A549 (cell line): ENCODE data around the gene ACTR3. TPM values are rescaled to one million over a fixed set of nuclear protein-coding genes. Genes with fewer than 3 reads are reported as not detected.
A peak's percentile ranks its signal among the peaks of the same experiment; 100 is the strongest.

ENCODE experiments used
- ATAC-seq, 2 experiments: fragments of 200-7000 bp in 1 of 2; fragments of >200 bp in 1 of 2; cut with Nextera tagmentation in 1 of 2; cut with Tn5 transposase in 1 of 2; 3 replicates each; pipeline versions ENCODE4 v1.8.0 to v1.9.1; 2018 to 2020; ENCODE audit warnings: mild to moderate bottlenecking in 1 of 2, moderate library complexity in 1 of 2
- CTCF ChIA-PET: fragments of 300-600 bp; sonication (Branson Sonifier 250); formaldehyde crosslinking; extraction: SDS; loops from one replicate; lab custom pipeline; 2021; ENCODE audit warnings: antibody characterized with exemption, inconsistent platforms; lab: Yijun Ruan, JAX
- POLR2A ChIA-PET: fragments of 350-600 bp; formaldehyde crosslinking; extraction: SDS; loops from one replicate; lab custom pipeline; 2021; ENCODE audit warnings: antibody characterized with exemption, inconsistent platforms; lab: Yijun Ruan, JAX
- DNase-seq, 2 experiments: peaks; one replicate each; pipeline versions ENCODE4 v3.0.0 to v3.0.0-alpha.2; 2011 to 2016; ENCODE audit warnings: low read depth in 1 of 2, low spot score in 1 of 2
- FAIRE-seq: peaks from 2 replicates; lab custom pipeline; 2011; peaks lifted over from hg19 to GRCh38; lab: Jason Lieb, UNC
- H3K27ac ChIP-seq, 2 experiments: fragments of >200 bp; sonication (Bioruptor Twin); formaldehyde crosslinking; 3 replicates each; pipeline ENCODE4 v1.5.1; 2016 to 2017
- H3K4me1 ChIP-seq: fragments of >200 bp; sonication (Bioruptor Twin); formaldehyde crosslinking; 3 replicates; pipeline ENCODE4 v1.6.1; 2016
- H3K4me2 ChIP-seq: fragments of >200 bp; sonication (Bioruptor Twin); formaldehyde crosslinking; 3 replicates; pipeline ENCODE4 v1.6.1; 2016
- H3K4me3 ChIP-seq: fragments of >200 bp; sonication (Bioruptor Twin); formaldehyde crosslinking; 3 replicates; pipeline ENCODE4 v1.5.1; 2016
- H3K9me3 ChIP-seq: fragments of >200 bp; sonication (Bioruptor Twin); formaldehyde crosslinking; 3 replicates; pipeline ENCODE4 v1.6.1; 2016
- BHLHE40 ChIP-seq: IDR thresholded peaks from 2 replicates; pipeline ENCODE4 v1.6.1; 2012; ENCODE audit warnings: low read depth, low read length, inconsistent platforms
- CBX2 ChIP-seq: fragments of 200-600 bp; sonication (generic); IDR thresholded peaks from 2 replicates; pipeline ENCODE4 v1.6.1; 2016; ENCODE audit warnings: low read depth, mild to moderate bottlenecking, borderline replicate concordance
- CBX8 ChIP-seq: fragments of 200-600 bp; sonication (generic); IDR thresholded peaks from 2 replicates; pipeline ENCODE4 v1.6.1; 2016
- GATA3 ChIP-seq: IDR thresholded peaks from 2 replicates; pipeline ENCODE4 v1.6.1; 2012; ENCODE audit warnings: borderline replicate concordance
- HEYL ChIP-seq: fragments of 250-450 bp; sonication (Bioruptor Pico); IDR thresholded peaks from 2 replicates; pipeline ENCODE4 v1.8.0; 2021; ENCODE audit warnings: mild to moderate bottlenecking, moderate library complexity
- JUNB ChIP-seq: fragments of >200 bp; sonication (Bioruptor Twin); formaldehyde crosslinking; IDR thresholded peaks from 2 replicates; pipeline ENCODE4 v1.6.1; 2016
- KDM1A ChIP-seq: fragments of 200-600 bp; sonication (generic); IDR thresholded peaks from 2 replicates; pipeline ENCODE4 v1.6.1; 2016; ENCODE audit warnings: low read depth, mild to moderate bottlenecking
- PHF8 ChIP-seq: fragments of 200-600 bp; sonication (generic); IDR thresholded peaks from 2 replicates; pipeline ENCODE4 v1.6.1; 2016; ENCODE audit warnings: low read depth, mild to moderate bottlenecking, antibody characterized with exemption, moderate library complexity, borderline replicate concordance
- RAD21 ChIP-seq, 2 experiments: fragments of >200 bp in 1 of 2; sonication (Bioruptor Twin) in 1 of 2; formaldehyde crosslinking in 1 of 2; IDR thresholded peaks in 1 of 2; conservative IDR thresholded peaks in 1 of 2; 2 replicates in 1 of 2; 3 replicates in 1 of 2; pipeline ENCODE4 v1.6.1; 2012 to 2018; ENCODE audit warnings: inconsistent platforms in 1 of 2
- RCOR1 ChIP-seq: fragments of 150-350 bp; IDR thresholded peaks from 2 replicates; pipeline ENCODE4 v1.6.1; 2014; ENCODE audit warnings: antibody characterized with exemption, low read length, low read depth
- RFX5 ChIP-seq: fragments of 450-650 bp; IDR thresholded peaks from 2 replicates; pipeline ENCODE4 v1.7.1; 2014; ENCODE audit warnings: antibody characterized with exemption, mild to moderate bottlenecking, moderate library complexity
- RNF2 ChIP-seq: fragments of 200-600 bp; sonication (generic); IDR thresholded peaks from 2 replicates; pipeline ENCODE4 v1.6.1; 2016; ENCODE audit warnings: low read depth, mild to moderate bottlenecking, antibody characterized with exemption, moderate library complexity, borderline replicate concordance
- WGBS: methylation state at CpG from one replicate; pipeline ENCODE4 v1.1.6; 2017; ENCODE audit errors: missing lambda C conversion rate; 5-methylcytosine and 5-hydroxymethylcytosine counted together
- polyA plus RNA-seq, 4 experiments: library from polyadenylated mRNA; depleted of rRNA in 3 of 4; stranded (reverse); fragments of >200 nt; fragmentation: RNase III in 1 of 4; extraction: RNeasy Plus Mini Kit Qiagen cat#74134 plus additional on column Dnase treatment in 1 of 4; gene quantifications; 2 replicates in 3 of 4; 3 replicates in 1 of 4; pipeline ENCODE4 v1.2.3, GENCODE V29; 2011 to 2017
- TF ChIP-seq, protein P1 (sequence below): fragments of >200 bp; sonication (Bioruptor Twin); formaldehyde crosslinking; IDR thresholded peaks from 3 replicates; pipeline ENCODE4 v1.6.1; 2016
- TF ChIP-seq, protein P2 (sequence below): IDR thresholded peaks from 2 replicates; pipeline ENCODE4 v1.6.1; 2012
- TF ChIP-seq, protein P3 (sequence below): IDR thresholded peaks from 2 replicates; pipeline ENCODE4 v1.6.1; 2012; ENCODE audit warnings: low read depth, borderline replicate concordance

ACTR3 gene
- polyA plus RNA-seq, 2 of the 4 experiments (the other 2 are of a cell fraction) = 359 to 412 TPM

DNA sequence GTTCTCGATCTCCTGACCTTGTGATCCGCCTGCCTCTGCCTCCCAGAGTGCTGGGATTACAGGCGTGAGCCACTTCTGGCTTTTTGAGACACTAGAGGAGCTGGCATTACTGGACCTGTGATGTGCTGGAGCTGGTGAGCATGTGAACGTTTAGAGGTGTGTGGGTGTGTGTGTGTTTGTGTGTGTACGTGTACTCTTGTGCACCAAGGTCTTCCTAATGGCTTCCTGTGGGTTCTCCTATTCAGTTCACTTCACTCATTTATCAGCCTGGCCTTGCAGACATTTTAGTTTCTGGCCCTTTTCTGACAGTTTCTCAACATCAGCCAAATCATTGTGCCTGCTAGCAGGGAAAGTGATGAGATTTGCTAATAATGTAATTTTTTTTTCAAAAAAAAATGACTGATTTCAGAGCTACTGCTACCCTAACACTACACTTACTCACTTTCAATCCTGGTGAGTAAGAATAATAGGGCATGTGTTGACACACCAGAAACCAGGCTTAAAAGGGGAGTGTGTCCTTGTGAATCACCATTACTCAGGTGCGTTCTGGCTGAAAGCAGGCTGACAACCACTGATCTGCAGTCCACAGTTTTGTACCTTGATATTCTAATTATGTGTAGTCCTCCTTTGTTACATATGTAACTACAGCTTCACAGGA is 41.0 kb upstream of the ACTR3 start:
- no peak overlapping the region for H3K4me3 ChIP-seq
- H3K4me2 ChIP-seq = no peak overlapping the region; the same call in 2 of the 3 replicates
- H3K9me3 ChIP-seq = no peaks in the 10 kb centered on the region
- FAIRE-seq = no peak
- peak; percentile 25 to 31 for DNase-seq
- 0 out of 3 replicates have a peak, but pooled peaks cover 6% of the 10 kb centered on the region for H3K4me1 ChIP-seq
- WGBS = 65% methylated on average over 6 of the region's 6 CpGs
- ATAC-seq = peak; percentile 77 to 89
- CTCF ChIA-PET = no interaction called here
- no peak for TF ChIP-seq PHF8
- TF ChIP-seq RFX5 = no peak
- 0 out of 2 replicates have a peak, but pooled peaks have one; percentile 33 for TF ChIP-seq JUNB
- TF ChIP-seq, all 56 proteins: peak for 1
- no peak overlapping the region for H3K27ac ChIP-seq
- POLR2A ChIA-PET = no interaction called here

DNA sequence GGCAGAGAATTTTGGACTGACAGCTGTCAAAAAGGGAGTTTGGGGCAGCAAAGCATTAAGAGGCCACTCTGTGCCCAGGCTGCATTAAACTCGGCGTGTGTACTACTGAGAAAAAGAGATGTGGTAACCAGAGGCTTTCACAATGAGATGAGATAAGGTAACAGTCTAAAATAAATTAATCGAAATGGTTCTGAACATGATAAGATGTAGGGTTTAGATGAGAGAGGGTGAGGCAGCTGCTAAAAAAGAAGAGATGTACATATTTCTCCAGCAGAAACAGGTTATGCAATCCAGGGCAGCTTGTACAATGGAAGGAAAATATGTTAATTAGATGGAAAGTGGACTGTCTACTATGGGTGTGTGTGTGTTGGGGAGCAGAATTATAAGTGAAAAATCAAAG is 39.2 kb upstream of the ACTR3 start:
- FAIRE-seq (no peak), ATAC-seq (no peak), DNase-seq (no peak)
- 94% methylated on average over 3 of the region's 3 CpGs for WGBS
- 0 out of 3 replicates have a peak, but pooled peaks cover 6% of the 10 kb centered on the region for H3K4me1 ChIP-seq
- H3K4me3 ChIP-seq = no peak overlapping the region
- ChIA-PET CTCF (no interaction called here), POLR2A (no interaction called here)
- no peaks in the 10 kb centered on the region for H3K9me3 ChIP-seq
- TF ChIP-seq, protein P1, sequence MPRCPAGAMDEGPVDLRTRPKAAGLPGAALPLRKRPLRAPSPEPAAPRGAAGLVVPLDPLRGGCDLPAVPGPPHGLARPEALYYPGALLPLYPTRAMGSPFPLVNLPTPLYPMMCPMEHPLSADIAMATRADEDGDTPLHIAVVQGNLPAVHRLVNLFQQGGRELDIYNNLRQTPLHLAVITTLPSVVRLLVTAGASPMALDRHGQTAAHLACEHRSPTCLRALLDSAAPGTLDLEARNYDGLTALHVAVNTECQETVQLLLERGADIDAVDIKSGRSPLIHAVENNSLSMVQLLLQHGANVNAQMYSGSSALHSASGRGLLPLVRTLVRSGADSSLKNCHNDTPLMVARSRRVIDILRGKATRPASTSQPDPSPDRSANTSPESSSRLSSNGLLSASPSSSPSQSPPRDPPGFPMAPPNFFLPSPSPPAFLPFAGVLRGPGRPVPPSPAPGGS = no peak
- TF ChIP-seq GATA3 (no peak), RCOR1 (no peak), CBX2 (no peak), JUNB (no peak), CBX8 (no peak), RAD21 (conservative IDR thresholded peaks at IDR 0.05 in 1 of 2, IDR thresholded peaks at IDR 0.05 in 1 of 2) (no peak)
- TF ChIP-seq, protein P2, sequence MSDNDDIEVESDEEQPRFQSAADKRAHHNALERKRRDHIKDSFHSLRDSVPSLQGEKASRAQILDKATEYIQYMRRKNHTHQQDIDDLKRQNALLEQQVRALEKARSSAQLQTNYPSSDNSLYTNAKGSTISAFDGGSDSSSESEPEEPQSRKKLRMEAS = no peak
- no peak overlapping the region for H3K4me2 ChIP-seq
- H3K27ac ChIP-seq = no peak overlapping the region

DNA sequence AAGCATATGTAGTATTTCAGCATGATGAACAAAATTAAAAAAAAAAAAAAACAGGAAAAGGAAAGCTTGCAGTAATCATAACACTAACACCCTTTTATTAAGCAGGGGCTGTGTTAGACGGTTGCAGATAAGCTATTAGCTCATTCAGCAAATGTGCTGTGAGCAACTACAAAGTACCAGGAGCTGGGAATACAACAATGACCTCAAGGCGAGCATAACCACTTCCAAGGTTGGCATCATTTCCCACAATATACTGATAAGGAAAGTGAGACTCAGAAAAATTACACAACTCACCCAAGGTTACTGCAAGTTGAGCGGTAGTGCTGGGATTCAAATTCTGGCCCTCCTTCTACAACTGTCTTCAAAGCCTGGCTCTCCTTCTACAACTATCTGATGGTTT is 38.2 kb upstream of the ACTR3 start:
- DNase-seq (no peak), FAIRE-seq (no peak), ATAC-seq (no peak)
- no peaks in the 10 kb centered on the region for H3K9me3 ChIP-seq
- WGBS = 50% methylated on average over 3 of the region's 3 CpGs
- H3K4me3 ChIP-seq = no peak overlapping the region
- CTCF ChIA-PET = no interaction called here
- no peak overlapping the region for H3K4me2 ChIP-seq
- POLR2A ChIA-PET = no interaction called here
- no peak for TF ChIP-seq JUNB
- TF ChIP-seq, all 56 proteins: peak for 0
- Histone ChIP-seq H3K4me1 (0 out of 3 replicates have a peak, but pooled peaks cover 6% of the 10 kb centered on the region), H3K27ac (no peak overlapping the region)

DNA sequence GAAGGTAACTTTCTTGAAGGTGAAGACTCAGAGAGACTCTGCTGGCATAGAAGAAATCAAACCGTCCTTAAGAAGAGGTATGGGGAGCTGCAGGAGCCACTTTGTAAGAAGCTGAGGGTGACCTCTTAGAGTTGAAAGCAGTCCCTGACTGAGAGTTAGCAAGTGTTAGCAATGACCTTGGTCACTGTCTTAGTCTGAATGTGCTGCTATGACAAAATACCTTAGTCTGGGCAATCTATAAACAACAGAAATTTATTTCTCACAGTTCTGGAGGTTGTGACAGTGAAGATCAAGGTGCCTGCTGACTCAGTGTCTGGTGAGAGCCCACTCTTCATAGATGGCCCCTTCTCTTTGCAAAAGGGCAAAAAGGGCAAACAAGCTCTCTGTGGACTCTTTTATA is 35.7 kb upstream of the ACTR3 start:
- H3K4me3 ChIP-seq = no peak overlapping the region
- peaks cover 12% of the 10 kb centered on the region for H3K4me1 ChIP-seq
- ChIA-PET CTCF (interaction anchor here (1.3 kb wide), 1 partner anchor 36 kb away, joined by 3 read pairs; no protein-coding TSS in a partner anchor), POLR2A (no interaction called here)
- H3K27ac ChIP-seq = no peak overlapping the region
- DNase-seq = no peak
- no peak for TF ChIP-seq RNF2
- no peak for TF ChIP-seq BHLHE40
- no peak for TF ChIP-seq HEYL (CRISPR knock-in tag)
- TF ChIP-seq KDM1A = no peak
- TF ChIP-seq, protein P3, sequence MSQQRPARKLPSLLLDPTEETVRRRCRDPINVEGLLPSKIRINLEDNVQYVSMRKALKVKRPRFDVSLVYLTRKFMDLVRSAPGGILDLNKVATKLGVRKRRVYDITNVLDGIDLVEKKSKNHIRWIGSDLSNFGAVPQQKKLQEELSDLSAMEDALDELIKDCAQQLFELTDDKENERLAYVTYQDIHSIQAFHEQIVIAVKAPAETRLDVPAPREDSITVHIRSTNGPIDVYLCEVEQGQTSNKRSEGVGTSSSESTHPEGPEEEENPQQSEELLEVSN = no peak
- WGBS = 88% methylated on average over 1 of the region's 1 CpG
- no peak for ATAC-seq
- no peaks in the 10 kb centered on the region for H3K9me3 ChIP-seq
- H3K4me2 ChIP-seq = no peak overlapping the region
- no peak for FAIRE-seq
